Calu3 (cell line): ENCODE results near the gene CHN1. TPM values are rescaled to one million over a fixed set of nuclear protein-coding genes. Genes with fewer than 3 reads are reported as not detected.

ENCODE experiments used
- BruUV-seq: library from RNA; stranded (reverse); fragments of 400-500 nt; replicated peaks from 2 replicates; lab custom pipeline; 2021; lab: Mats Ljungman, UMichigan
- CTCF ChIA-PET: fragments of 300-600 bp; sonication (Branson Sonifier 250); formaldehyde crosslinking; loops from one replicate; lab custom pipeline; 2022; ENCODE audit warnings: antibody characterized with exemption; lab: Charles Lee
- DNase-seq: peaks from one replicate; pipeline ENCODE4 v3.0.0; 2022
- H3K27ac Mint-ChIP-seq: one replicate; pipeline ENCODE4 v1.8.0; 2022; ENCODE audit warnings: mixed read lengths; ENCODE audit not compliant: unreplicated experiment
- H3K27me3 Mint-ChIP-seq: one replicate; pipeline ENCODE4 v1.8.0; 2022; ENCODE audit warnings: mixed read lengths; ENCODE audit not compliant: unreplicated experiment
- H3K36me3 Mint-ChIP-seq: one replicate; pipeline ENCODE4 v1.8.0; 2022; ENCODE audit warnings: mild to moderate bottlenecking, moderate library complexity, mixed read lengths; ENCODE audit not compliant: insufficient read depth, unreplicated experiment
- H3K4me1 Mint-ChIP-seq: one replicate; pipeline ENCODE4 v1.8.0; 2022; ENCODE audit warnings: mild to moderate bottlenecking, low read depth, mixed read lengths; ENCODE audit not compliant: unreplicated experiment
- H3K4me3 Mint-ChIP-seq: one replicate; pipeline ENCODE4 v1.8.0; 2022; ENCODE audit warnings: mild to moderate bottlenecking, low read depth, moderate library complexity, mixed read lengths; ENCODE audit not compliant: unreplicated experiment
- H3K9me3 Mint-ChIP-seq: one replicate; pipeline ENCODE4 v1.8.0; 2022; ENCODE audit warnings: low read depth, mixed read lengths; ENCODE audit not compliant: unreplicated experiment
- CTCF ChIP-seq: fragments of 200-600 bp; IDR thresholded peaks from one replicate; pipeline ENCODE4 v1.8.0; 2022; ENCODE audit warnings: antibody characterized with exemption; ENCODE audit not compliant: unreplicated experiment
- intact Hi-C: fragments of 100-400 bp; cut with micrococcal nuclease; formaldehyde crosslinking; loops from one replicate; pipeline ENCODE4 v1.10.0; 2022; ENCODE audit not compliant: unreplicated experiment
- total RNA-seq: library from RNA; stranded (reverse); gene quantifications from 2 replicates; pipeline ENCODE4 v1.2.3, GENCODE V29; 2022

The CHN1 gene
- total RNA-seq, 1 experiment from 2014 or later = 2.4 TPM

DNA sequence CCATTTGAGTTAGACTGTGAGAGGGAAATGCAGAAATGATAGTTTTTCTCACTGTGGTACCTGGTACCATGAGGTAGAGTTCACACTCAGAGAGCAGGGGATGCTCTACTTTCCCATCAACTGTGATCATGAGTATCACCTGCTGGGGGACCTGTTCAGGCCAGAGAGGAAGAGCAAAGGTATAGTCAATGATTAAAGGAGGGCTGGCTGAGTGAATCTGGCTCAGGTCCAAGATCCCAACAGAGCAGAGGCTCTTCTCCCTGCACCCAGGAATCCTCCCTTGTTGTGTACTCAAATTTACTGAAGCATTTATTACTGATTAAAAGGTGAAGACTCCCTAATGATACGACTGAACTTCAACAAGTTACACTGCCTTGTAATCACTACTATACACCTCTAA is 136.3 kb downstream of the CHN1 start:
- CTCF ChIA-PET = no interaction called here
- peaks cover 9% of the 10 kb centered on the region for H3K4me1 Mint-ChIP-seq
- no peaks in the 10 kb centered on the region for H3K36me3 Mint-ChIP-seq
- DNase-seq = peak; percentile 9
- no TSS peak for BruUV-seq
- H3K27me3 Mint-ChIP-seq = no peaks in the 10 kb centered on the region
- TF ChIP-seq CTCF = no peak
- H3K27ac Mint-ChIP-seq = no peak overlapping the region
- H3K4me3 Mint-ChIP-seq = no peak overlapping the region
- intact Hi-C loops = no loop called here
- H3K9me3 Mint-ChIP-seq = no peaks in the 10 kb centered on the region

GRCh38 chr2:174866421-174866820 is 138.8 kb downstream of the CHN1 start:
- BruUV-seq = no TSS peak
- CTCF ChIA-PET = interaction anchor here (0.6 kb wide), 2 partner anchors 53 to 158 kb away, joined by 3 read pairs; no protein-coding TSS in a partner anchor

GRCh38 chr2:174863183-174863582 is 142.0 kb downstream of the CHN1 start:
- Mint-ChIP-seq H3K36me3 (no peaks in the 10 kb centered on the region), H3K4me1 (no peaks in the 10 kb centered on the region), H3K9me3 (no peaks in the 10 kb centered on the region), H3K27ac (no peak overlapping the region), H3K27me3 (no peaks in the 10 kb centered on the region), H3K4me3 (no peak overlapping the region)
- no peak for TF ChIP-seq CTCF
- intact Hi-C loops = no loop called here
- DNase-seq = no peak
- no TSS peak for BruUV-seq
- CTCF ChIA-PET = no interaction called here

More at GRCh38 chr2:174866421-174866820, 138.8 kb downstream of the CHN1 start:
- TF ChIP-seq CTCF = no peak
- Mint-ChIP-seq H3K4me1 (peaks cover 9% of the 10 kb centered on the region), H3K9me3 (no peaks in the 10 kb centered on the region), H3K4me3 (no peak overlapping the region), H3K27me3 (no peaks in the 10 kb centered on the region), H3K36me3 (no peaks in the 10 kb centered on the region), H3K27ac (no peak overlapping the region)
- DNase-seq = no peak
- intact Hi-C loops = no loop called here

DNA sequence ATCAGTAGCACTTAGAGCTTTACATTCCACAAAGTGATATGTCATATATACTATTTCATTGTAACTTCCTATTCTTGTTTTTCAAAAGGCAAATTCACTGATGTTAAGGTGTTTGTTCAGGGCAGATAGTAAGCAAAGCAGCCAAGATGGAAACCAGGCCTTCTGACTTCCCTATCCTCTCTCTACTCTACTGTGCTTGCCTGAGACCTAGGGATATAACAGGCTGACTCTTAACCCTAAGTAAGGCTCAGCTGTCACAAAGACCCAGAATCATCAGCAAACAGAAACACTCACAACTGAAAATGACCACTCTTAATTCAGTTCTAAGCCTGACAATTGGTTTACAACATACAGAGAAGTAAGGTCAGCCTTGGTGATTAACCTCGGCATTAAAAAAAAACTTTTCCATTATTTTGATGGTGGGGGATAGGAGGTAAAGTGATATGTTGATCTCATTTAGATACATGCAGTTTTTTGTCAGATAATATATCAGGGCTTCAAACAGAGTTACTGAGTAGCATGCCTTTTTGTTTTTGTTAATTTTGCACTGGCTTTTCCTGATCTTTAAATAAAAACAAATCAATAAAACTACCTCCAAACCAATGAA is 145.5 kb downstream of the CHN1 start:
- Mint-ChIP-seq H3K27me3 (no peaks in the 10 kb centered on the region), H3K27ac (no peak overlapping the region), H3K4me1 (no peaks in the 10 kb centered on the region), H3K36me3 (no peaks in the 10 kb centered on the region), H3K9me3 (no peaks in the 10 kb centered on the region), H3K4me3 (no peak overlapping the region)
- BruUV-seq = no TSS peak
- intact Hi-C loops = no loop called here
- DNase-seq = no peak
- CTCF ChIA-PET = no interaction called here
- TF ChIP-seq CTCF = no peak
